OCI-LY3 (cell line): ENCODE measurements around the gene APOBEC3B.

Source experiments
- H2AFZ ChIP-seq: fragments of 200-600, 300-600 bp; shearing (Covaris generic); 2 replicates; pipeline ENCODE4 v1.6.0; 2014; ENCODE audit warnings: antibody characterized with exemption, low read depth, low read length
- H3K27ac ChIP-seq: fragments of 200-600, 300-600 bp; sonication (generic); 2 replicates; pipeline ENCODE4 v1.5.1; 2014; ENCODE audit warnings: mild to moderate bottlenecking, low read length, moderate library complexity, mixed read lengths
- H3K27me3 ChIP-seq: fragments of 200-600, 300-600 bp; sonication (generic); 2 replicates; pipeline ENCODE4 v1.6.1; 2014; ENCODE audit warnings: low read depth, low read length, mixed read lengths
- H3K36me3 ChIP-seq: fragments of 200-600, 300-600 bp; sonication (generic); replicated peaks from 2 replicates; pipeline ENCODE3; 2014; ENCODE audit warnings: low read depth, low read length, mixed read lengths
- H3K4me1 ChIP-seq: fragments of 300-600, 200-600 bp; sonication (generic); 2 replicates; pipeline ENCODE4 v1.6.1; 2014; ENCODE audit warnings: low read length, mixed read lengths
- H3K4me2 ChIP-seq: fragments of 200-600, 300-600 bp; sonication (generic); 2 replicates; pipeline ENCODE4 v1.6.1; 2014; ENCODE audit warnings: low read length, mixed read lengths
- H3K4me3 ChIP-seq: fragments of 300-600, 200-600 bp; sonication (generic); 2 replicates; pipeline ENCODE4 v1.5.1; 2014; ENCODE audit warnings: antibody characterized with exemption, mild to moderate bottlenecking, low read length, moderate library complexity
- H3K79me2 ChIP-seq: fragments of 300-600, 200-600 bp; shearing (Covaris generic); 2 replicates; pipeline ENCODE4 v1.6.1; 2014; ENCODE audit warnings: mild to moderate bottlenecking, low read length, mixed read lengths
- H3K9ac ChIP-seq: fragments of 300-600, 200-600 bp; shearing (Covaris generic); 2 replicates; pipeline ENCODE4 v1.6.0; 2014; ENCODE audit warnings: mild to moderate bottlenecking, low read length, moderate library complexity
- H3K9me3 ChIP-seq: fragments of 200-600, 300-600 bp; shearing (Covaris generic); 2 replicates; pipeline ENCODE4 v1.6.1; 2014; ENCODE audit warnings: low read length, mixed read lengths; ENCODE audit not compliant: insufficient read depth
- H4K20me1 ChIP-seq: fragments of 200-600, 300-600 bp; sonication (generic); 2 replicates; pipeline ENCODE4 v1.6.1; 2016; ENCODE audit warnings: low read length, mixed read lengths; ENCODE audit not compliant: insufficient read depth
- EZH2phosphoT487 ChIP-seq: fragments of 200-600 bp; shearing (Covaris generic); IDR thresholded peaks from 2 replicates; pipeline ENCODE4 v1.6.1; 2018; ENCODE audit warnings: antibody characterized with exemption, mixed run types, low read depth
- TF ChIP-seq, protein P1 (sequence below): fragments of 200-600, 300-600 bp; sonication (generic); IDR thresholded peaks from 2 replicates; pipeline ENCODE4 v1.5.1; 2014; ENCODE audit warnings: antibody characterized with exemption, low read length, low read depth

The APOBEC3B gene

DNA sequence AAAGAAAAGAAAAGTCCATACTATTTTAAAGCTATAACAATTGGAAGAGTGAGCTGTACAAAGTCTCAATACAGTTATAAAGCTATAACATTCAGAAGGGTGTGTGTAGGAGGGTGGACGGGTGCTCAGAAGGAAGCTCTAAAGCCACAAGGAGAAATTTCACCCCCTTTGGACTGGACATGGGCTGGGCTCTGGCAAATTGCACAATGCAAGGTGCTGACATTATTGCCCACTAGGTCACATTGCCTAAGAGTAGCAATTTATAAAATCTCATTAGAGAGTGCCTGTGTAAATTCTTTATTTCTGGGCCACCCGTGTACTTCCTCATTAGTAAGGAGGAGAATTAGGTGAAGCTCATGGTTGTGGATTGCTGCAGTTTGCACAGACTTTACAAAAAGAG is 30.4 kb upstream of the APOBEC3B start:
- Histone ChIP-seq H2AFZ (no peak overlapping the region), H3K27me3 (peaks cover 6% of the 10 kb centered on the region), H3K4me1 (peaks cover 49% of the 10 kb centered on the region), H3K9ac (no peak overlapping the region), H4K20me1 (no peaks in the 10 kb centered on the region), H3K36me3 (no peaks in the 10 kb centered on the region), H3K4me2 (no peak overlapping the region), H3K4me3 (no peak overlapping the region), H3K79me2 (no peaks in the 10 kb centered on the region), H3K9me3 (no peaks in the 10 kb centered on the region), H3K27ac (no peak overlapping the region)
- TF ChIP-seq, protein P1, sequence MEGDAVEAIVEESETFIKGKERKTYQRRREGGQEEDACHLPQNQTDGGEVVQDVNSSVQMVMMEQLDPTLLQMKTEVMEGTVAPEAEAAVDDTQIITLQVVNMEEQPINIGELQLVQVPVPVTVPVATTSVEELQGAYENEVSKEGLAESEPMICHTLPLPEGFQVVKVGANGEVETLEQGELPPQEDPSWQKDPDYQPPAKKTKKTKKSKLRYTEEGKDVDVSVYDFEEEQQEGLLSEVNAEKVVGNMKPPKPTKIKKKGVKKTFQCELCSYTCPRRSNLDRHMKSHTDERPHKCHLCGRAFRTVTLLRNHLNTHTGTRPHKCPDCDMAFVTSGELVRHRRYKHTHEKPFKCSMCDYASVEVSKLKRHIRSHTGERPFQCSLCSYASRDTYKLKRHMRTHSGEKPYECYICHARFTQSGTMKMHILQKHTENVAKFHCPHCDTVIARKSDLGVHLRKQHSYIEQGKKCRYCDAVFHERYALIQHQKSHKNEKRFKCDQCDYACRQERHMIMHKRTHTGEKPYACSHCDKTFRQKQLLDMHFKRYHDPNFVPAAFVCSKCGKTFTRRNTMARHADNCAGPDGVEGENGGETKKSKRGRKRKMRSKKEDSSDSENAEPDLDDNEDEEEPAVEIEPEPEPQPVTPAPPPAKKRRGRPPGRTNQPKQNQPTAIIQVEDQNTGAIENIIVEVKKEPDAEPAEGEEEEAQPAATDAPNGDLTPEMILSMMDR = no peak
- TF ChIP-seq EZH2phosphoT487 = no peak

DNA sequence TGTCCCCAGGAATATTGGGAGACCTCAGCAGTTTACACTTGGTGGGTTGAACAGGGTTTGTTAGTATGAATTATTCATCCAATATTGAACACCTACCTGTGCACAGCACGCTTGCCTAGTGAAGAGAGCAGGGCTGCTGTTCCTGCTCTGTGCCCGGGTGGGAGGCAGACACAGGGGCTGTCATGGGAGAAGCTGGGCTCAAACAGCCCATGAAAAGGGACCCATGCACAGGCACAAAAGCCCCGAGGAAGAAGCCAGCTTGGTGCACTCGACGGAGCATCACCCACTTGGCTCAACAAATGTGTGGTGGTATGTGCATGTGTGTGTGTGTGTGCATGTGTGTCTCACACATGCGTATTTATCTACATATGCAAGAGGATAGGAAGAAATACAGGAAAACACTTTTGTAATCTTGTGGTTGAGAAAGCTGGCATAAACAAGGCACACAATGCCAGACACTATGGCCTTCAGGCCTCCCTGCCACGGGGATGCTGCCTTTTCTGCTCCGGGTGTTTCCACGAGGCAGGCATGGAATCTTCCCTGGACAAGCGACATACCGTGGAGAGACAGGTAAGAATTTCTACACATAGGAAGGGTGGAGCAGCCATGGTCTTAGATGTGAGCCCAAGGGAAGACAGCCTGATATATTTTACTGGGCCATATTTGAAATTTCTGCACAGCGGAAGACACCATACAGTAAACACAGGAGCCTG is 29.7 kb upstream of the APOBEC3B start:
- TF ChIP-seq, protein P1 = no peak
- no peak for TF ChIP-seq EZH2phosphoT487
- Histone ChIP-seq H2AFZ (no peak overlapping the region), H3K4me3 (no peak overlapping the region), H4K20me1 (no peaks in the 10 kb centered on the region), H3K27me3 (0 out of 2 replicates have a peak, but pooled peaks cover 2% of the 10 kb centered on the region), H3K4me2 (no peak overlapping the region), H3K9me3 (no peaks in the 10 kb centered on the region), H3K79me2 (no peaks in the 10 kb centered on the region), H3K36me3 (no peaks in the 10 kb centered on the region), H3K9ac (no peak overlapping the region), H3K27ac (no peak overlapping the region), H3K4me1 (peaks cover 42% of the 10 kb centered on the region)

DNA sequence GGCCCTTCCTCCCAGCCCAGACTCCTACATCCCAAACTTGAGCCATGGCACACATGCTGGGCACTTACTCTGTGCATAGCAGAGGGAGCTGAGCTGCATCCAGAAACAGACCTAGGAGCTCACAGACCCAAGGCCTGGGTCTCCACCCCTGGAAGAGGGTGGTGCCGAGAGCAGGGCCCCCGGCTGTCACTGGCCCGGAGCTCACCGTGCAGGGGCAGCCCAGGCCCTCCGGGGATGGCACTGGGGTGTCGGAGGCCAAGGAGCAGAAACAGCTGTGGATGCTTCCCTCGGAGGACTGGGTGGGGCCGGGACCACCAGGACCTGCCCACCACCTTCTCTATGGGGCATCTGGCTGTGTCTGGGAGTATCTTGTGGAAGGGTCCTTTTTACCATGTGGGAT is 29.1 kb upstream of the APOBEC3B start:
- H3K36me3 ChIP-seq = no peaks in the 10 kb centered on the region
- no peaks in the 10 kb centered on the region for H3K9me3 ChIP-seq
- H3K27ac ChIP-seq = no peak overlapping the region
- H3K4me1 ChIP-seq = peaks cover 37% of the 10 kb centered on the region
- no peaks in the 10 kb centered on the region for H4K20me1 ChIP-seq
- H2AFZ ChIP-seq = no peak overlapping the region
- TF ChIP-seq, protein P1 = no peak
- no peak for TF ChIP-seq EZH2phosphoT487
- peak overlapping the region; percentile 76; the same call in 1 of the 2 replicates for H3K9ac ChIP-seq
- H3K79me2 ChIP-seq = no peaks in the 10 kb centered on the region
- H3K4me2 ChIP-seq = peak overlapping the region; percentile 87
- H3K4me3 ChIP-seq = peak overlapping the region; percentile 65; the same call in 1 of the 2 replicates
- H3K27me3 ChIP-seq = no peaks in the 10 kb centered on the region

DNA sequence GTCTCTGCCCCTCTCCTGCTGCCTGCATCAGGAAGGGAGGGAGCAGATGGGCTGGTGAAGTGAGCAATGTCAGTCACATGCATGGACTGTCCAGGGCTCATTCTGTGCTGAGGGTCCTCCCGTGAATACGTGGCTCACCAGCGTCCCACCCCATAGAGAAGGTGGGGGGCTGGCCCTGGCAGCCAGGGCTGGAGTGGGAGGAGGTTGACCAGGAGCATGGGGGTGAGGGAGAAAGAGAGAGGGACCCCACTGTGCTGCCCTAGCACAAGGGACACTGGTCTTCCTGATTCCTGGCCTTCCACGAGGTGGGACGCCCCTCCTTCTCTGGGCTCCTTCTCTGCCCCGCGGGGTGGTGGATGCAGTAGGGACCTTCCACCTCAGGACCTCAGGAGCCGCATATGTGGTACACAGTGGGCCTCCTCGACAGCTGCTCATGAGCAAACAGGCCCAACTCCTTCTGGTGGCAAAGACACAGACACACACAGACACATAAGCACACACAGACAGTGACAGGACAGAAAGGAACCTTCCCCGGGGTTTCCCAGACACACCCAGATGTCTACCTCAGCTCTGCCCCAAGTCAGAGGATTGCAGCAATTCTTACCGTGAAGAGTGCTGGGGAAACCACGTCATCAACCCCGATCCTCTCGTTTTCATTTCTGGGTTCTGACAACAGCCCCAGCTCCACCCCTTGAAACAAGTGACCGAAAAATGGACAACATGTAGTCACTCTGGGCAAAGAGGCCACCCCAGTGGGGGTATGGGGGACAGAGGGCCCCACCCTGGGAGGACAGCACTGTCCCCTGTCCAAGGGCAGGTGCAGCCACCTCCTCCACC is 28.4 kb upstream of the APOBEC3B start:
- Histone ChIP-seq H4K20me1 (no peaks in the 10 kb centered on the region), H3K4me1 (peaks cover 37% of the 10 kb centered on the region), H3K36me3 (no peaks in the 10 kb centered on the region), H3K9ac (peak overlapping the region; percentile 76), H3K79me2 (no peaks in the 10 kb centered on the region), H3K27ac (peak overlapping the region; percentile 74), H3K9me3 (no peaks in the 10 kb centered on the region), H2AFZ (peak overlapping the region; percentile 73; the same call in 1 of the 2 replicates), H3K4me2 (peak overlapping the region; percentile 87), H3K4me3 (peak overlapping the region; percentile 65), H3K27me3 (no peaks in the 10 kb centered on the region)
- no peak for TF ChIP-seq EZH2phosphoT487
- TF ChIP-seq, protein P1 = no peak
